Measurements from ENCODE around the gene MAGEA12. TPM values are rescaled to one million over a fixed set of nuclear protein-coding genes. Genes with fewer than 3 reads are reported as not detected.
"Not testable (repeated sequence)": the region's sequence is repeated elsewhere in the genome, so short reads cannot be mapped to it uniquely, and the experiment has no call there.

The MAGEA12 gene
- polyA plus RNA-seq, 5 donors, result not detected

GRCh38 chrX:152761582-152761981 is 28.0 kb downstream of the MAGEA12 start:
- not testable (repeated sequence) for DNase-seq

DNA sequence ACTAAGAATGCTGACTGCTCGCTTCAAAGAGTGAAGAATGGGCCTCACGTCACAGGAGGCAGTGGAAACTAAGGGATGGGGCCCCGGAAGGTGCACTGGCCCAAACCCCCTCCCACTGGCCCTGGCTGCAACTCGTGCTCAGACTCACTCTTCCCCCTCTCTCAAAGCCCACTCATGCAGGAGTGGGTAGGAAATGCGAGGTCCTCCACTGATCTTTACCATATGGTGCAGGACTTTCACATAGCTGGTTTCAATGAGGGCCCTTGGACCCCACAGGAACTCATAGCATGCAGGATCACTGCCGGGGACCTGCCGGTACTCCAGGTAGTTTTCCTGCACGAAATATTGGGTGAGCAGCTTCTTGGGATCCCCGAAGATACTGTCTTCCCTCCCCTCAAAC is 33.0 kb downstream of the MAGEA12 start:
- not testable (repeated sequence) for DNase-seq

- not testable (repeated sequence) for DNase-seq
Measured at GRCh38 chrX:152769549-152770289, 36.2 kb downstream of the MAGEA12 start, which contains the start of gene MAGEA6. Gene MAGEA6 (minus strand): TSS chrX:152769689. CDS start chrX:152767650, 2,039 bp downstream.

- not testable (repeated sequence) for DNase-seq
Measured at GRCh38 chrX:152787062-152787461, 53.5 kb downstream of the MAGEA12 start.

Other genes starting within 250 kb of the MAGEA12 start
- gene GABRQ, start 95.9 kb upstream of the MAGEA12 start, polyA plus RNA-seq (ENCODE audit: insufficient read depth in 1 of 5, insufficient read length in 5 of 5, low replicate concordance in 1 of 5), result 1 to 10 TPM in 1 of 5 donors, under 1 TPM in 4; 0.67 to 1.0 (median 0.77) TPM
- not detected for gene MAGEA3, start 35.0 kb upstream of the MAGEA12 start, polyA plus RNA-seq (ENCODE audit: insufficient read depth in 1 of 5, insufficient read length in 5 of 5, low replicate concordance in 1 of 5)
- gene CSAG2, start 24.5 kb upstream of the MAGEA12 start, polyA plus RNA-seq (ENCODE audit: insufficient read depth in 1 of 5, insufficient read length in 5 of 5, low replicate concordance in 1 of 5), result not detected
- gene MAGEA2B, start 19.1 kb upstream of the MAGEA12 start, polyA plus RNA-seq (ENCODE audit: insufficient read depth in 1 of 5, insufficient read length in 5 of 5, low replicate concordance in 1 of 5), result not detected
- gene CSAG1, start within 50 bp of the MAGEA12 start, polyA plus RNA-seq (ENCODE audit: insufficient read depth in 1 of 5, insufficient read length in 5 of 5, low replicate concordance in 1 of 5), result not detected
- gene MAGEA2, start 20.1 kb downstream of the MAGEA12 start, polyA plus RNA-seq (ENCODE audit: insufficient read depth in 1 of 5, insufficient read length in 5 of 5, low replicate concordance in 1 of 5), result not detected
- not detected for gene CSAG3, start 25.5 kb downstream of the MAGEA12 start, polyA plus RNA-seq (ENCODE audit: insufficient read depth in 1 of 5, insufficient read length in 5 of 5, low replicate concordance in 1 of 5)
- gene MAGEA6, start 35.9 kb downstream of the MAGEA12 start, polyA plus RNA-seq (ENCODE audit: insufficient read depth in 1 of 5, insufficient read length in 5 of 5, low replicate concordance in 1 of 5), result not detected
- gene CETN2, start 97.0 kb downstream of the MAGEA12 start, polyA plus RNA-seq (ENCODE audit: insufficient read depth in 1 of 5, insufficient read length in 5 of 5, low replicate concordance in 1 of 5), result 100 to 1,000 TPM in 1 of 5 donors, 10 to 100 TPM in 4; 80.7 to 102 (median 89.7) TPM
- 10 to 100 TPM; 15.9 to 24.3 (median 19.0) TPM for gene NSDHL, start 97.3 kb downstream of the MAGEA12 start, polyA plus RNA-seq (ENCODE audit: insufficient read depth in 1 of 5, insufficient read length in 5 of 5, low replicate concordance in 1 of 5)
- 10 to 100 TPM; 15.0 to 24.8 (median 20.4) TPM for gene ZNF185, start 164.3 kb downstream of the MAGEA12 start, polyA plus RNA-seq (ENCODE audit: insufficient read depth in 1 of 5, insufficient read length in 5 of 5, low replicate concordance in 1 of 5)

Data from right lung (tissue), 5 donors.